Measurements from ENCODE around the gene TMEM178B. TPM values are rescaled to one million over a fixed set of nuclear protein-coding genes. Genes with fewer than 3 reads are reported as not detected.

The TMEM178B gene
- total and polyA plus RNA-seq, 2 experiments from 2014 or later, result 0.39 to 0.46 TPM

DNA sequence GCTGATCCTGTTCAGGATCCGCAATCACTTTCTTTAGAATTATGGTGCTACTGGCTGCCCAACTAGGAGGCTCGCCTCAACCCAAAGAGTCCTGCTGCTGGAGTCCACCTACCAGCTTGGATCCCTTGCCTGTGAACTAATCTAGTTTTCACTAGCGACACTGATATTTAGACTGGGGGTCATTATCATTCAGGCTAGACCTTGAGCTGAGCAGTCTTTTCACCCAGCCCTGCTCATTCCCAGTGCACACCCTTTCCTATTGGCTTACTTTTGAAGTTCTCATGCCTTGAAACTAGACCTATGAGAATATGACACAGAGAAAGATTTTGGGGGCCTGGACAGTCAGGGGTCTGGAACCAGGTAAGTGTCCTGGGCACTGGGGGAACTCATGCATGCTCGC is 107.9 kb downstream of the TMEM178B start:
- Histone ChIP-seq H3K36me3 (no peaks in the 10 kb centered on the region), H3K4me1 (ENCODE audit: low read depth) (no peaks in the 10 kb centered on the region), H3K9me3 (ENCODE audit: low read depth) (no peaks in the 10 kb centered on the region), H3K27me3 (no peaks in the 10 kb centered on the region), H3K27ac (no peak overlapping the region), H3K4me3 (no peak overlapping the region)
- no peak for DNase-seq (ENCODE audit: low read depth in 1 of 2, low spot score in 1 of 2)
- TF ChIP-seq, protein P1, sequence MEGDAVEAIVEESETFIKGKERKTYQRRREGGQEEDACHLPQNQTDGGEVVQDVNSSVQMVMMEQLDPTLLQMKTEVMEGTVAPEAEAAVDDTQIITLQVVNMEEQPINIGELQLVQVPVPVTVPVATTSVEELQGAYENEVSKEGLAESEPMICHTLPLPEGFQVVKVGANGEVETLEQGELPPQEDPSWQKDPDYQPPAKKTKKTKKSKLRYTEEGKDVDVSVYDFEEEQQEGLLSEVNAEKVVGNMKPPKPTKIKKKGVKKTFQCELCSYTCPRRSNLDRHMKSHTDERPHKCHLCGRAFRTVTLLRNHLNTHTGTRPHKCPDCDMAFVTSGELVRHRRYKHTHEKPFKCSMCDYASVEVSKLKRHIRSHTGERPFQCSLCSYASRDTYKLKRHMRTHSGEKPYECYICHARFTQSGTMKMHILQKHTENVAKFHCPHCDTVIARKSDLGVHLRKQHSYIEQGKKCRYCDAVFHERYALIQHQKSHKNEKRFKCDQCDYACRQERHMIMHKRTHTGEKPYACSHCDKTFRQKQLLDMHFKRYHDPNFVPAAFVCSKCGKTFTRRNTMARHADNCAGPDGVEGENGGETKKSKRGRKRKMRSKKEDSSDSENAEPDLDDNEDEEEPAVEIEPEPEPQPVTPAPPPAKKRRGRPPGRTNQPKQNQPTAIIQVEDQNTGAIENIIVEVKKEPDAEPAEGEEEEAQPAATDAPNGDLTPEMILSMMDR (IDR thresholded peaks at IDR 0.05; ENCODE audit: low read depth, low read length), result no peak

DNA sequence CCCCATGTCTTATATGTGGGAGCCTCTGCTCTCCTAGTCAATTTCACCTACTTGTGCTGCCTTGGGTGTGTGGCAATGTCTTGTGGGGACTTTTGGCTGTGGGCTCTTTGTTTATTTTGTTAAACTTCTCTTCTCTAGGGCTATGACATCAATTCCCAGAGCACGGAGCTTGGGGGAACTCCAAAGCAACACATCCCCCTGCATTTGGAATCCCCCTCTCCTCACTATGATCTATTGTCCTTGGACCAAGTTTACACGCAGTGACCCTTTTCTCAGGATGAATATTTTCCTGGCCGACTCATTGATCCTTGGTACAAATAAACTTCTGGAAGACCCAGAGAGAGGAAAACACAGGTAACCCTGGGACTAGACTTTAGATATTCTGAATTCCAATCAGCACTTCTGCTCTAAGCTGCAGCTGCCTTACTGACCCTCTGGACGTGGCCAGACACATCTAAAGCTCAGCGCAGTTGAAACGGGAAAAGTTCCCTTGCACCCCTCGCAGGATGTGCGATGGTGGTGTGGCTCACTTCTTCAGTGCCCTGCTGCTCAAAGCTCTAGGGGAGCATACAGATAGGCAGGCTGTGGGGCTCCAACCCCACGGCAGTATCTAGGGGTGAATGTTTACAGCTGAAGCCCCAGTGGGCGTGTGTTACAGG is 110.8 kb downstream of the TMEM178B start:
- Histone ChIP-seq H3K27ac (no peak overlapping the region), H3K36me3 (no peaks in the 10 kb centered on the region), H3K4me3 (no peak overlapping the region), H3K4me1 (ENCODE audit: low read depth) (no peaks in the 10 kb centered on the region), H3K9me3 (ENCODE audit: low read depth) (no peaks in the 10 kb centered on the region), H3K27me3 (no peaks in the 10 kb centered on the region)
- TF ChIP-seq, protein P1 (IDR thresholded peaks at IDR 0.05; ENCODE audit: low read depth, low read length), result no peak
- no peak for DNase-seq (ENCODE audit: low read depth in 1 of 2, low spot score in 1 of 2)

DNA sequence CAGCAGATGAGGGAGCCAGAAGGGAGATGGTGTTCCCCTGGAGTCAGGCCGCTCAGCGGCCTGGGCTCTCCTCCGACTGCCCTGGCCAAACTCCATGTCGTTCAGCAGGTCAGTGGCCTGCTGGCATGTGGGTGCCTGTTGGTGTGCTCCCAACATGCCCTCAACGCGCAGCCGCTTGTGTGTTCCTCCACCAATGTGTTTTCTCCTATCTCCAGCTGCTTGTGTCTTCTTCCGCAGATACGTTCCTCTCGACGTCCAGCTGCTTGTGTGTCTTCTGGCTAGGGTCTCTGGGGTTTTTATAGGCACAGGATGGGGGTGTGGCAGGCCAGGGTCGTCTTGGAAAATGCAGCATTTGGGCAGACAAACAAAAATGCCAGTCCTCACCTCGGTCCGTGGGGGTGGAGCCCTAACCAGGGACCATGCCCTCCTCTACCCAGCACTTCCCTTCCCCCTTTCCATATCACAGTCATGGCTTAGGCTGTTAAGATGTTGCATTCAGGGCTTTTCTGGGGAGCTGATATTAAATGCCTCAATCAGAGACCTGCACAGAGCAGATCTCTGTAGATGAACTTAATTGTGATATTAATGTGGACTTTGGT is 111.6 kb downstream of the TMEM178B start:
- H3K36me3 ChIP-seq, result no peaks in the 10 kb centered on the region
- no peak overlapping the region for H3K4me3 ChIP-seq
- DNase-seq (ENCODE audit: low read depth in 1 of 2, low spot score in 1 of 2), result no peak
- no peaks in the 10 kb centered on the region for H3K9me3 ChIP-seq (ENCODE audit: low read depth)
- no peak overlapping the region for H3K27ac ChIP-seq
- no peaks in the 10 kb centered on the region for H3K4me1 ChIP-seq (ENCODE audit: low read depth)
- H3K27me3 ChIP-seq, result no peaks in the 10 kb centered on the region
- TF ChIP-seq, protein P1 (IDR thresholded peaks at IDR 0.05; ENCODE audit: low read depth, low read length), result no peak

DNA sequence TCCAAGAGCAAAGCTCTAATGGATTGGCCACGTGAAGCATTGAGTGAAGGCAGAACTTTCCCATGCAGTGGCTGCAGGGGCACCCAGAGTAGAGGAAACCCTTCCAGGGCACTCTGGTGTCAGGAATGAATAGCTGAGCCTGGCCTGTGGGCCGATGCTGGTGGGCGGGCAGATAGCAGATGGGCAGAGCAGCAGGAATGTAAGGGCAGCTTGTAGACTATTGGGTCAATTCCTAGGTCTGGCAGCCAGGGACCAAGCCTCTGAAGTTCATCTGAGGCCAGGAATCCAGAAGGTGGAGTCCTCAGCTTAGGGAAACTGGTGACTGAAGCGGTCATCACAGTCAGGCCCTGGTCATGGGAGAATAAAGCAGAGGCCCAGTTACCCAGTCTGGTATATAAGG is 115.4 kb downstream of the TMEM178B start:
- Histone ChIP-seq H3K4me3 (no peak overlapping the region), H3K9me3 (ENCODE audit: low read depth) (no peaks in the 10 kb centered on the region), H3K36me3 (no peaks in the 10 kb centered on the region), H3K27me3 (no peaks in the 10 kb centered on the region), H3K4me1 (ENCODE audit: low read depth) (no peaks in the 10 kb centered on the region), H3K27ac (no peak overlapping the region)
- TF ChIP-seq, protein P1 (IDR thresholded peaks at IDR 0.05; ENCODE audit: low read depth, low read length), result no peak
- DNase-seq (ENCODE audit: low read depth in 1 of 2, low spot score in 1 of 2), result no peak

DNA sequence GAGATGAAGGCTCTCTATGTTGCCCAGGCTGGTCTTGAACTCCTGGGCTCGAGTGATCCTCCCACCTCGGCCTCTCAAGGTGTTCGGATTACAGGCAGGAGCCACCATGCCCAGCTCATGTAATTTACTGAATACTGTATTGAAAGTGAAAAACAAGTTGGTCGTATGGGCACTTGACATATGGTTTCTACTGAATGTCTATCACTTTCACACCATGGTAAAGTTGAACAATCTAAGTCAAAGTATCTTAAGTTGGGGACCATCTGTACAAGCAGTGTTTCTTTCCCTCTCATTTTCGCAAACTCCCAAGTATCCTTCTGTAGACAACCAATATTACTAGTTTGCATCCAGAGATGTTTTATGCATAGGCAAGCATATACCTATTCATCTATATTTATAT is 116.6 kb downstream of the TMEM178B start:
- no peaks in the 10 kb centered on the region for H3K27me3 ChIP-seq
- H3K27ac ChIP-seq, result no peak overlapping the region
- H3K9me3 ChIP-seq (ENCODE audit: low read depth), result no peaks in the 10 kb centered on the region
- TF ChIP-seq, protein P1 (IDR thresholded peaks at IDR 0.05; ENCODE audit: low read depth, low read length), result no peak
- H3K4me1 ChIP-seq (ENCODE audit: low read depth), result no peaks in the 10 kb centered on the region
- no peaks in the 10 kb centered on the region for H3K36me3 ChIP-seq
- H3K4me3 ChIP-seq, result no peak overlapping the region
- DNase-seq (ENCODE audit: low read depth in 1 of 2, low spot score in 1 of 2), result no peak

Data from cardiac muscle cell (in vitro differentiated cells and primary cell).